GM21619 (cell line): Measurements from ENCODE around the gene USP9X.
A peak's percentile ranks its signal among the peaks of the same experiment; 100 is the strongest.
"Not testable (repeated sequence)": the region's sequence is repeated elsewhere in the genome, so short reads cannot be mapped to it uniquely, and the experiment has no call there.

ENCODE experiments used
- ATAC-seq: cut with Tn5 transposase; IDR thresholded peaks from one replicate; pipeline ENCODE4 v1.9.1; 2021; ENCODE audit not compliant: unreplicated experiment

USP9X gene

GRCh38 chrX:41184312-41184711 lies 99.1 kb downstream of the USP9X start:
- peak; percentile 46 for ATAC-seq

GRCh38 chrX:41186946-41187345 lies 101.7 kb downstream of the USP9X start:
- ATAC-seq, result not testable (repeated sequence)

- no peak for ATAC-seq
Measured at GRCh38 chrX:41189156-41189555, 103.9 kb downstream of the USP9X start.

- ATAC-seq, result no peak
Measured at GRCh38 chrX:41192880-41193279, 107.6 kb downstream of the USP9X start.

GRCh38 chrX:41198410-41198809 lies 113.2 kb downstream of the USP9X start:
- ATAC-seq, result no peak

- no peak for ATAC-seq
Measured at GRCh38 chrX:41200785-41201184, 115.5 kb downstream of the USP9X start.

GRCh38 chrX:41209853-41210252 lies 124.6 kb downstream of the USP9X start:
- no peak for ATAC-seq

- ATAC-seq, result no peak
Measured at GRCh38 chrX:41224605-41225004, 139.4 kb downstream of the USP9X start.

GRCh38 chrX:41233988-41234387 lies 148.7 kb downstream of the USP9X start:
- ATAC-seq, result no peak

GRCh38 chrX:41234471-41234870 lies 149.2 kb downstream of the USP9X start:
- not testable (repeated sequence) for ATAC-seq

GRCh38 chrX:41234962-41235361 lies 149.7 kb downstream of the USP9X start:
- no peak for ATAC-seq

- ATAC-seq, result peak; percentile 72
Measured at GRCh38 chrX:41236629-41237028, 151.4 kb downstream of the USP9X start.

- ATAC-seq, result no peak
Measured at GRCh38 chrX:41240509-41240908, 155.3 kb downstream of the USP9X start.

- no peak for ATAC-seq
Measured at GRCh38 chrX:41241962-41242361, 156.7 kb downstream of the USP9X start.

GRCh38 chrX:41245641-41246040 lies 160.4 kb downstream of the USP9X start:
- ATAC-seq, result no peak

GRCh38 chrX:41250867-41251266 lies 165.6 kb downstream of the USP9X start:
- no peak for ATAC-seq

- ATAC-seq, result no peak
Measured at GRCh38 chrX:41257801-41258200, 172.6 kb downstream of the USP9X start.

GRCh38 chrX:41258226-41258625 lies 173.0 kb downstream of the USP9X start:
- no peak for ATAC-seq

GRCh38 chrX:41258871-41259270 lies 173.6 kb downstream of the USP9X start:
- no peak for ATAC-seq

- no peak for ATAC-seq
Measured at GRCh38 chrX:41259516-41259915, 174.3 kb downstream of the USP9X start.

GRCh38 chrX:41265615-41266014 lies 180.4 kb downstream of the USP9X start:
- ATAC-seq, result no peak

- no peak for ATAC-seq
Measured at GRCh38 chrX:41273638-41274037, 188.4 kb downstream of the USP9X start.

- peak; percentile 54 for ATAC-seq
Measured at GRCh38 chrX:41275661-41276609, 190.7 kb downstream of the USP9X start.
